Measurements from ENCODE around the gene FLRT2. TPM values are rescaled to one million over a fixed set of nuclear protein-coding genes. Genes with fewer than 3 reads are reported as not detected.

FLRT2 gene
- total RNA-seq, 4 donors from 2014 or later = 3.4 to 7.0 (median 4.0) TPM

- H3K27me3 ChIP-seq = no peaks in the 10 kb centered on the region
- peak overlapping the region in 1 of 4 donors; percentile 56 for H3K27ac ChIP-seq
- WGBS, 2 donors (ENCODE audit: low coverage in 1 of 2) = 40 to 54% methylated on average over 1 of the region's 1 CpG
- no peak for DNase-seq
- peaks cover 0 to 5% (median 2%) of the 10 kb centered on the region in 4 donors for H3K4me1 ChIP-seq
- no peaks in the 10 kb centered on the region for H3K9me3 ChIP-seq
- no peak overlapping the region for H3K4me3 ChIP-seq
- in situ Hi-C loops (cut with MboI; ENCODE audit: low pct_ligation_motif_present in 1 of 4, low pct_unique_long_range_greater_than_20kb in 1 of 4, low sequenced_read_pairs in 3 of 4) (no loop called here), intact Hi-C loops (cut with DNase I; ENCODE audit: low total_unique reads) (no loop called here)
- TF ChIP-seq EP300 (IDR thresholded peaks at IDR 0.05; ENCODE audit: low read depth) = no peak
- no peak for TF ChIP-seq CTCF (IDR thresholded peaks at IDR 0.05)
- no peak for TF ChIP-seq POLR2AphosphoS5 (IDR thresholded peaks at IDR 0.05)
- TF ChIP-seq POLR2A (IDR thresholded peaks at IDR 0.05) = no peak
- H3K36me3 ChIP-seq = no peaks in the 10 kb centered on the region
Measured at GRCh38 chr14:85519661-85520305, 10.2 kb upstream of the FLRT2 start.

- no peak overlapping the region for H3K27ac ChIP-seq
- H3K4me3 ChIP-seq = no peak overlapping the region
- in situ Hi-C loops (cut with MboI; ENCODE audit: low pct_ligation_motif_present in 1 of 4, low pct_unique_long_range_greater_than_20kb in 1 of 4, low sequenced_read_pairs in 3 of 4) = no loop called here
- no peaks in the 10 kb centered on the region for H3K36me3 ChIP-seq
- WGBS, 2 donors (ENCODE audit: low coverage in 1 of 2) = 72% methylated on average over 4 of the region's 4 CpGs
- intact Hi-C loops (cut with DNase I; ENCODE audit: low total_unique reads) = no loop called here
- TF ChIP-seq EP300 (IDR thresholded peaks at IDR 0.05; ENCODE audit: low read depth) (no peak), POLR2AphosphoS5 (IDR thresholded peaks at IDR 0.05) (no peak), POLR2A (IDR thresholded peaks at IDR 0.05) (no peak), CTCF (IDR thresholded peaks at IDR 0.05) (no peak)
- peaks cover 0 to 5% (median 2%) of the 10 kb centered on the region in 4 donors for H3K4me1 ChIP-seq
- DNase-seq = no peak
- no peaks in the 10 kb centered on the region for H3K9me3 ChIP-seq
- no peaks in the 10 kb centered on the region for H3K27me3 ChIP-seq
Measured at GRCh38 chr14:85520581-85520980, 9.4 kb upstream of the FLRT2 start.

- TF ChIP-seq CTCF (IDR thresholded peaks at IDR 0.05) = no peak
- no peak for TF ChIP-seq POLR2A (IDR thresholded peaks at IDR 0.05)
- TF ChIP-seq EP300 (IDR thresholded peaks at IDR 0.05; ENCODE audit: low read depth) = no peak
- no peak for TF ChIP-seq POLR2AphosphoS5 (IDR thresholded peaks at IDR 0.05)
- WGBS, 2 donors (ENCODE audit: low coverage in 1 of 2) = 79 to 83% methylated on average over 2 of the region's 2 CpGs
- Histone ChIP-seq H3K9me3 (no peaks in the 10 kb centered on the region), H3K27me3 (peaks cover 9% of the 10 kb centered on the region), H3K4me1 (peaks cover 0 to 5% (median 2%) of the 10 kb centered on the region in 4 donors), H3K4me3 (no peak overlapping the region), H3K36me3 (no peaks in the 10 kb centered on the region), H3K27ac (no peak overlapping the region)
- in situ Hi-C loops (cut with MboI; ENCODE audit: low pct_ligation_motif_present in 1 of 4, low pct_unique_long_range_greater_than_20kb in 1 of 4, low sequenced_read_pairs in 3 of 4) = no loop called here
- DNase-seq = no peak
- intact Hi-C loops (cut with DNase I; ENCODE audit: low total_unique reads) = no loop called here
Measured at GRCh38 chr14:85523624-85524023, 6.3 kb upstream of the FLRT2 start.

GRCh38 chr14:85527006-85527405 is 2.9 kb upstream of the FLRT2 start:
- DNase-seq = no peak
- intact Hi-C loops (cut with DNase I; ENCODE audit: low total_unique reads) = no loop called here
- TF ChIP-seq POLR2A (IDR thresholded peaks at IDR 0.05) (no peak), POLR2AphosphoS5 (IDR thresholded peaks at IDR 0.05) (no peak), CTCF (IDR thresholded peaks at IDR 0.05) (no peak), EP300 (IDR thresholded peaks at IDR 0.05; ENCODE audit: low read depth) (no peak)
- Histone ChIP-seq H3K4me1 (peaks cover 0 to 22% (median 5%) of the 10 kb centered on the region in 4 donors), H3K4me3 (no peak overlapping the region), H3K9me3 (no peaks in the 10 kb centered on the region), H3K27ac (no peak overlapping the region), H3K27me3 (peaks cover 43% of the 10 kb centered on the region), H3K36me3 (no peaks in the 10 kb centered on the region)
- whole genome bisulfite sequencing, 2 donors (ENCODE audit: low coverage in 1 of 2) = 75 to 87% methylated on average over 1 of the region's 1 CpG
- in situ Hi-C loops (cut with MboI; ENCODE audit: low pct_ligation_motif_present in 1 of 4, low pct_unique_long_range_greater_than_20kb in 1 of 4, low sequenced_read_pairs in 3 of 4) = no loop called here
